Astrocyte (in vitro differentiated cells and primary cell): ENCODE measurements around the gene EMID1.

Source experiments
- EZH2 ChIP-seq: IDR thresholded peaks from 2 replicates; pipeline ENCODE4 v1.6.1; 2012; ENCODE audit warnings: mild to moderate bottlenecking, low read length, inconsistent platforms; ENCODE audit not compliant: insufficient read depth
- TF ChIP-seq, protein P1 (sequence below): IDR thresholded peaks from 2 replicates; pipeline ENCODE4 v1.5.1; 2011; ENCODE audit warnings: low read depth, mild to moderate bottlenecking, inconsistent platforms, low read length, moderate library complexity; ENCODE audit not compliant: insufficient read depth

DNA sequence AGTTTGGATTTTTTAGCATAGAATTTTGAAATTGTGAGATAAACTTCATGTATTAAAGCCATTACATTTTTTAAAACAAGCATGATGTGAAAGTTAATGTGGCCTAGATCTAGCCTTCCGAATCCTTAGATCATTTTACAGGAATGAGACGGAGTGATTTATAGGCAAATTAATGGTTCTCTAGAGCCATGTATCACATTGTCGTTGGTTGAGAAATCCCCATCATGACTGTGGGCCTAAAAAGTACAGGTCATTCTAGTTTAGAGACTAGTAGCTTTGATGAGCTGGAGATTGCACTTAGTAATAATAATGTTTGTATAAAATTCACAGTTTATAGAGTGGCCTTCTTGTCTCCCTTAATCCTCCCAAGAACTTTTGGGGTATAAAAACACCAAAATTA lies 69.5 kb downstream of the EMID1 start:
- TF ChIP-seq, protein P1, sequence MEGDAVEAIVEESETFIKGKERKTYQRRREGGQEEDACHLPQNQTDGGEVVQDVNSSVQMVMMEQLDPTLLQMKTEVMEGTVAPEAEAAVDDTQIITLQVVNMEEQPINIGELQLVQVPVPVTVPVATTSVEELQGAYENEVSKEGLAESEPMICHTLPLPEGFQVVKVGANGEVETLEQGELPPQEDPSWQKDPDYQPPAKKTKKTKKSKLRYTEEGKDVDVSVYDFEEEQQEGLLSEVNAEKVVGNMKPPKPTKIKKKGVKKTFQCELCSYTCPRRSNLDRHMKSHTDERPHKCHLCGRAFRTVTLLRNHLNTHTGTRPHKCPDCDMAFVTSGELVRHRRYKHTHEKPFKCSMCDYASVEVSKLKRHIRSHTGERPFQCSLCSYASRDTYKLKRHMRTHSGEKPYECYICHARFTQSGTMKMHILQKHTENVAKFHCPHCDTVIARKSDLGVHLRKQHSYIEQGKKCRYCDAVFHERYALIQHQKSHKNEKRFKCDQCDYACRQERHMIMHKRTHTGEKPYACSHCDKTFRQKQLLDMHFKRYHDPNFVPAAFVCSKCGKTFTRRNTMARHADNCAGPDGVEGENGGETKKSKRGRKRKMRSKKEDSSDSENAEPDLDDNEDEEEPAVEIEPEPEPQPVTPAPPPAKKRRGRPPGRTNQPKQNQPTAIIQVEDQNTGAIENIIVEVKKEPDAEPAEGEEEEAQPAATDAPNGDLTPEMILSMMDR, result no peak
- TF ChIP-seq EZH2, result no peak
